ENCODE data around the gene ZNF853.

GRCh38 chr7:6577369-6578113, 37.9 kb upstream of the ZNF853 start, which contains the start of gene ZDHHC4:
- TF ChIP-seq CTCF (conservative IDR thresholded peaks at IDR 0.05; ENCODE audit: low read depth, low read length) (no peak), EZH2 (IDR thresholded peaks at IDR 0.05; ENCODE audit: borderline replicate concordance, low read depth, low read length, poor library complexity, severe bottlenecking) (no peak)
